Psoas muscle (tissue), 8 donors: ENCODE results near the gene SYT14. TPM values are rescaled to one million over a fixed set of nuclear protein-coding genes. Genes with fewer than 3 reads are reported as not detected.
"Not testable (repeated sequence)": the region's sequence is repeated elsewhere in the genome, so short reads cannot be mapped to it uniquely, and the experiment has no call there.

Source experiments
- ATAC-seq, 4 donors: fragments of 200-7000 bp; cut with Tn5 transposase; one replicate each; pipeline ENCODE4 v1.9.1; 2020; ENCODE audit warnings: moderate library complexity in 3 of 4, mild to moderate bottlenecking in 2 of 4
- DNase-seq, 2 donors: peaks; one replicate each; pipeline ENCODE4 v3.0.0-alpha.2; 2020
- H3K27ac ChIP-seq: fragments of 200-600 bp; one replicate; pipeline ENCODE4 v1.8.0; 2022
- H3K27me3 ChIP-seq, 3 donors: fragments of 200-600 bp in 1 of 3; one replicate each; pipeline versions ENCODE4 v1.6.1 to v1.8.0; 2013 to 2022; ENCODE audit warnings: low read length in 2 of 3, mild to moderate bottlenecking in 2 of 3, moderate library complexity in 1 of 3; ENCODE audit not compliant: insufficient read depth in 3 of 3
- H3K36me3 ChIP-seq, 2 donors: fragments of 200-600 bp in 1 of 2; one replicate each; pipeline versions ENCODE4 v1.6.1 to v1.8.0; 2013 to 2022; ENCODE audit warnings: low read depth in 1 of 2, mild to moderate bottlenecking in 1 of 2, moderate library complexity in 1 of 2; ENCODE audit not compliant: insufficient read depth in 1 of 2
- H3K4me1 ChIP-seq: fragments of 200-600 bp; one replicate; pipeline ENCODE4 v1.8.0; 2022
- H3K4me3 ChIP-seq: fragments of 200-600 bp; one replicate; pipeline ENCODE4 v1.8.0; 2022; ENCODE audit warnings: mild to moderate bottlenecking
- H3K9me3 ChIP-seq: fragments of 200-600 bp; one replicate; pipeline ENCODE4 v1.8.0; 2022
- CTCF ChIP-seq: fragments of 200-600 bp; IDR thresholded peaks from one replicate; pipeline ENCODE4 v1.8.0; 2022; ENCODE audit warnings: antibody characterized with exemption
- WGBS, 3 donors: extraction: QIAGEN DNeasy Blood & Tissue Kit; methylation state at CpG; one replicate each; pipeline versions ENCODE4 v1.1.6 to v1.1.7; 2013; 5-methylcytosine and 5-hydroxymethylcytosine counted together
- intact Hi-C, 2 donors: fragments of 100-400 bp; cut with DNase I; formaldehyde crosslinking; loops; one replicate each; pipeline versions ENCODE4 v1.11.0 to v1.14.2; 2022
- polyA plus RNA-seq, 3 donors: library from polyadenylated mRNA; stranded (reverse); fragments of 200-250 nt; gene quantifications; one replicate each; pipeline ENCODE4 v1.2.3, GENCODE V29; 2013
- total RNA-seq, 4 donors: library from RNA; stranded (reverse); fragmentation: NEBNext Ultra II Directional in 2 of 4; extraction: Animal tissue kit (Norgen Biotek cat#: 25700) in 2 of 4; gene quantifications; one replicate each; pipeline versions ENCODE4 v1.2.1 to v1.2.4, GENCODE V29; 2021 to 2023
- donor health status: healthy with polysubstance abuse.
- donor health status: DM: no; HTN: no; CAD: no; lungs with moderate emphysema.
- donor health status: Bipolar disorder and iron deficiency.
- donor health status: healthy.
- donor health status: DM: yes; HTN: yes; CAD: no.
- donor health status: DM: no; HTN: no; CAD: no.
- donor health status: DM: no; HTN: no; CAD: no.
- donor health status: DM: yes; HTN: yes; CAD: no.

The SYT14 gene
- total and polyA plus RNA-seq, 7 donors = under 0.01 to 0.18 (median 0.04) TPM; not detected in 3

- intact Hi-C loops = no loop called here
- no peak for ATAC-seq
- Histone ChIP-seq H3K36me3 (no peaks in the 10 kb centered on the region), H3K27ac (no peak overlapping the region), H3K4me3 (no peak overlapping the region), H3K9me3 (no peaks in the 10 kb centered on the region), H3K27me3 (peaks cover 0 to 2% (median 0%) of the 10 kb centered on the region in 3 donors), H3K4me1 (no peaks in the 10 kb centered on the region)
- no peak for TF ChIP-seq CTCF
- 30 to 42% (median 33%) methylated on average over 1 of the region's 1 CpG for WGBS, 3 donors
- DNase-seq = no peak
Observed at GRCh38 chr1:210099921-210100320, 161.9 kb downstream of the SYT14 start.

GRCh38 chr1:210104103-210104502 is 166.1 kb downstream of the SYT14 start:
- H3K4me3 ChIP-seq = no peak overlapping the region
- ATAC-seq (no peak), DNase-seq (no peak)
- no peak overlapping the region for H3K27ac ChIP-seq
- H3K27me3 ChIP-seq = no peaks in the 10 kb centered on the region
- intact Hi-C loops = no loop called here
- no peaks in the 10 kb centered on the region for H3K9me3 ChIP-seq
- 73 to 90% (median 81%) methylated on average over 2 of the region's 2 CpGs for WGBS, 3 donors
- no peaks in the 10 kb centered on the region for H3K4me1 ChIP-seq
- TF ChIP-seq CTCF = no peak
- H3K36me3 ChIP-seq = no peaks in the 10 kb centered on the region

GRCh38 chr1:210112906-210113305 is 174.9 kb downstream of the SYT14 start:
- ATAC-seq, H3K9me3 ChIP-seq: not testable (repeated sequence)
- 82 to 93% (median 90%) methylated on average over 9 of the region's 9 CpGs for WGBS, 3 donors

GRCh38 chr1:210117198-210117597 is 179.2 kb downstream of the SYT14 start:
- Histone ChIP-seq H3K4me3 (no peak overlapping the region), H3K27me3 (no peaks in the 10 kb centered on the region), H3K9me3 (no peaks in the 10 kb centered on the region), H3K36me3 (no peaks in the 10 kb centered on the region), H3K4me1 (no peaks in the 10 kb centered on the region), H3K27ac (no peak overlapping the region)
- ATAC-seq (no peak), DNase-seq (no peak)
- no peak for TF ChIP-seq CTCF
- intact Hi-C loops = no loop called here

More at GRCh38 chr1:210112906-210113305, 174.9 kb downstream of the SYT14 start:
- H3K4me3 ChIP-seq, H3K4me1 ChIP-seq, DNase-seq, H3K27ac ChIP-seq, H3K27me3 ChIP-seq, H3K36me3 ChIP-seq, intact Hi-C loops: not testable (repeated sequence)

GRCh38 chr1:210117681-210118170 is 179.7 kb downstream of the SYT14 start:
- ATAC-seq (no peak), DNase-seq (no peak)
- H3K27ac ChIP-seq = no peak overlapping the region
- no peaks in the 10 kb centered on the region for H3K36me3 ChIP-seq
- intact Hi-C loops = no loop called here
- no peaks in the 10 kb centered on the region for H3K9me3 ChIP-seq
- no peaks in the 10 kb centered on the region for H3K4me1 ChIP-seq
- H3K27me3 ChIP-seq = no peaks in the 10 kb centered on the region
- TF ChIP-seq CTCF = no peak
- no peak overlapping the region for H3K4me3 ChIP-seq
